Fibroblast of lung (primary cell): ENCODE data around the gene FIGNL1. TPM values are rescaled to one million over a fixed set of nuclear protein-coding genes. Genes with fewer than 3 reads are reported as not detected.

Source experiments
- DNase-seq, 2 donors: peaks; one replicate each; pipeline versions ENCODE4 v3.0.0 to v3.0.0-alpha.2; 2010; ENCODE audit warnings: low read depth in 2 of 2
- H2AFZ ChIP-seq: 2 replicates; pipeline ENCODE4 v1.5.1; 2012; ENCODE audit warnings: low read length, control low read depth, inconsistent platforms
- H3K27ac ChIP-seq: 2 replicates; pipeline ENCODE4 v1.5.1; 2011; ENCODE audit warnings: low read length, control low read depth; ENCODE audit not compliant: insufficient read depth
- H3K27me3 ChIP-seq: 2 replicates; pipeline ENCODE4 v1.5.1; 2011; ENCODE audit warnings: mild to moderate bottlenecking, low read length; ENCODE audit not compliant: control insufficient read depth, insufficient read depth
- H3K36me3 ChIP-seq: 2 replicates; pipeline ENCODE4 v1.5.1; 2011; ENCODE audit warnings: low read length; ENCODE audit not compliant: control insufficient read depth, insufficient read depth
- H3K4me1 ChIP-seq: 2 replicates; pipeline ENCODE4 v1.5.1; 2011; ENCODE audit warnings: low read length; ENCODE audit not compliant: control insufficient read depth, insufficient read depth; ENCODE audit errors: extremely low read depth
- H3K4me2 ChIP-seq: 2 replicates; pipeline ENCODE4 v1.5.1; 2011; ENCODE audit warnings: low read length, control low read depth; ENCODE audit not compliant: insufficient read depth; ENCODE audit errors: extremely low read depth
- H3K4me3 ChIP-seq, 4 experiments: fragments of 200-600 bp in 1 of 4; sonication (generic) in 1 of 4; replicated peaks in 1 of 4; 2 replicates each; pipeline ENCODE4 v1.5.1; 2011 to 2016; ENCODE audit warnings: low read length in 4 of 4, low read depth in 3 of 4, mild to moderate bottlenecking in 3 of 4, control low read depth in 2 of 4, inconsistent platforms in 1 of 4, mixed read lengths in 1 of 4; ENCODE audit not compliant: insufficient read depth in 1 of 4; ENCODE audit errors: control extremely low read depth in 1 of 4
- H3K79me2 ChIP-seq: 2 replicates; pipeline ENCODE4 v1.5.1; 2012; ENCODE audit warnings: mild to moderate bottlenecking, low read length, inconsistent platforms; ENCODE audit not compliant: control insufficient read depth, insufficient read depth
- H3K9ac ChIP-seq: 2 replicates; pipeline ENCODE4 v1.5.1; 2011; ENCODE audit warnings: mild to moderate bottlenecking, low read length, control low read depth; ENCODE audit not compliant: insufficient read depth
- H3K9me3 ChIP-seq: 2 replicates; pipeline ENCODE4 v1.5.1; 2012; ENCODE audit warnings: low read depth, low read length; ENCODE audit not compliant: control insufficient read depth, insufficient read depth
- H4K20me1 ChIP-seq: 2 replicates; pipeline ENCODE4 v1.5.1; 2011; ENCODE audit warnings: low read length; ENCODE audit not compliant: control insufficient read depth, insufficient read depth; ENCODE audit errors: extremely low read depth
- CTCF ChIP-seq, 2 donors: IDR thresholded peaks in 1 of 2; conservative IDR thresholded peaks in 1 of 2; 1 replicate in 1 of 2; 2 replicates in 1 of 2; pipeline ENCODE4 v1.5.1; 2011 to 2012; ENCODE audit warnings: low read length in 2 of 2, control low read depth in 1 of 2, inconsistent platforms in 1 of 2, low read depth in 1 of 2, mild to moderate bottlenecking in 1 of 2
- EZH2 ChIP-seq: IDR thresholded peaks from 2 replicates; pipeline ENCODE4 v1.5.1; 2012; ENCODE audit warnings: low read length, control low read depth, mild to moderate bottlenecking; ENCODE audit errors: missing control alignments
- polyA plus RNA-seq, 2 donors: library from polyadenylated mRNA; depleted of rRNA in 1 of 2; stranded (reverse) in 1 of 2; unstranded in 1 of 2; fragments of >200 nt; gene quantifications; 2 replicates each; pipeline ENCODE4 v1.2.1, GENCODE V29; 2011 to 2012; ENCODE audit warnings: missing spikeins in 1 of 2
- total RNA-seq: library from RNA; depleted of rRNA; stranded (reverse); fragments of >200 nt; gene quantifications from 2 replicates; pipeline ENCODE4 v1.2.1, GENCODE V29; 2014

Gene FIGNL1
- total and polyA plus RNA-seq, 2 donors (not counting 1 experiment from before 2014, with no cell fraction given) = 6.4 to 8.2 TPM

- Histone ChIP-seq H3K4me3 (no peak overlapping the region), H3K4me2 (no peak overlapping the region), H4K20me1 (no peaks in the 10 kb centered on the region), H3K9me3 (no peaks in the 10 kb centered on the region), H3K36me3 (no peaks in the 10 kb centered on the region), H3K4me1 (no peaks in the 10 kb centered on the region), H3K9ac (no peak overlapping the region), H2AFZ (no peak overlapping the region), H3K27me3 (peaks cover 11% of the 10 kb centered on the region), H3K79me2 (no peaks in the 10 kb centered on the region), H3K27ac (no peak overlapping the region)
- TF ChIP-seq EZH2 (no peak), CTCF (conservative IDR thresholded peaks at IDR 0.05 in 1 of 2, IDR thresholded peaks at IDR 0.05 in 1 of 2; ENCODE audit: low read depth in 1 of 2, low read length in 2 of 2) (no peak)
- no peak for DNase-seq
Measured at GRCh38 chr7:50397320-50397970, 52.7 kb downstream of the FIGNL1 start.

GRCh38 chr7:50396856-50397255 lies 53.3 kb downstream of the FIGNL1 start:
- Histone ChIP-seq H3K27me3 (peaks cover 11% of the 10 kb centered on the region), H3K9ac (no peak overlapping the region)

GRCh38 chr7:50394315-50394714 lies 55.8 kb downstream of the FIGNL1 start:
- H3K27ac ChIP-seq = no peak overlapping the region
- H4K20me1 ChIP-seq = no peaks in the 10 kb centered on the region
- no peak for TF ChIP-seq EZH2
- TF ChIP-seq CTCF (conservative IDR thresholded peaks at IDR 0.05 in 1 of 2, IDR thresholded peaks at IDR 0.05 in 1 of 2; ENCODE audit: low read depth in 1 of 2, low read length in 2 of 2) = no peak
- no peaks in the 10 kb centered on the region for H3K27me3 ChIP-seq
- no peaks in the 10 kb centered on the region for H3K4me1 ChIP-seq
- no peak for DNase-seq
- H3K79me2 ChIP-seq = no peaks in the 10 kb centered on the region
- H2AFZ ChIP-seq = no peak overlapping the region
- no peak overlapping the region for H3K4me3 ChIP-seq
- no peaks in the 10 kb centered on the region for H3K9me3 ChIP-seq
- H3K9ac ChIP-seq = no peak overlapping the region
- H3K36me3 ChIP-seq = no peaks in the 10 kb centered on the region
- no peak overlapping the region for H3K4me2 ChIP-seq

More at GRCh38 chr7:50396856-50397255, 53.3 kb downstream of the FIGNL1 start:
- TF ChIP-seq EZH2 (no peak), CTCF (conservative IDR thresholded peaks at IDR 0.05 in 1 of 2, IDR thresholded peaks at IDR 0.05 in 1 of 2; ENCODE audit: low read depth in 1 of 2, low read length in 2 of 2) (no peak)
- Histone ChIP-seq H3K27ac (no peak overlapping the region), H2AFZ (no peak overlapping the region), H3K4me3 (no peak overlapping the region), H3K79me2 (no peaks in the 10 kb centered on the region), H3K36me3 (no peaks in the 10 kb centered on the region), H3K4me1 (no peaks in the 10 kb centered on the region), H4K20me1 (no peaks in the 10 kb centered on the region), H3K9me3 (no peaks in the 10 kb centered on the region), H3K4me2 (no peak overlapping the region)
- DNase-seq = no peak

Other genes with a start within 250 kb of the FIGNL1 start
- gene IKZF1, start 145.6 kb downstream of the FIGNL1 start, total RNA-seq = under 0.01 TPM in 1 of 2 replicates, not detected in the other
- gene IKZF1, start 145.6 kb downstream of the FIGNL1 start, polyA plus RNA-seq = 0.01 TPM in 1 of 2 replicates, not detected in the other
- not detected in 2 replicates for gene DDC, start 115.1 kb upstream of the FIGNL1 start, total RNA-seq
- not detected in 2 replicates for gene DDC, start 115.1 kb upstream of the FIGNL1 start, polyA plus RNA-seq